DMS153 (cell line): ENCODE measurements around the gene SENP3.
A peak's percentile ranks its signal among the peaks of the same experiment; 100 is the strongest.

Experiments
- DNase-seq: peaks from one replicate; lab custom pipeline; 2025; lab: John Stamatoyannopoulos, UW

Gene SENP3

DNA sequence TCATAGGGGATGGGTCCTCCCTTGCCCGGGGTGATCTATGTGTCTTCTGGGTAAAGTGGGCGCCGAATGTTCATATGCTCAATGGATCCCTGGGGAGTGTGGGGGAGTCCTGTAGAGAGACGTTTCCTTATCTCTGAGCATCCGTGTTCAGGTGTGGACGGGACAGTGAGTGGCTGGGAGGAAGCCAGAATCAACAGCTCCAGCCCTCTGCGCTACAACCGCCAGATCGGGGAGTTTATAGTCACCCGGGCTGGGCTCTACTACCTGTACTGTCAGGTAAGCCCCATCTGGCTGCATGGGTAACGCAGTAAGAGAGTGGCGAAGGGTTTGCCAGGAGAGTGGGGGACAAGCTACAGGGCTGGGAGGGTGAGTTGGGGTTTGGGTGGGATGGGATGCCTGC is 5.1 kb upstream of the SENP3 start:
- DNase-seq = no peak

DNA sequence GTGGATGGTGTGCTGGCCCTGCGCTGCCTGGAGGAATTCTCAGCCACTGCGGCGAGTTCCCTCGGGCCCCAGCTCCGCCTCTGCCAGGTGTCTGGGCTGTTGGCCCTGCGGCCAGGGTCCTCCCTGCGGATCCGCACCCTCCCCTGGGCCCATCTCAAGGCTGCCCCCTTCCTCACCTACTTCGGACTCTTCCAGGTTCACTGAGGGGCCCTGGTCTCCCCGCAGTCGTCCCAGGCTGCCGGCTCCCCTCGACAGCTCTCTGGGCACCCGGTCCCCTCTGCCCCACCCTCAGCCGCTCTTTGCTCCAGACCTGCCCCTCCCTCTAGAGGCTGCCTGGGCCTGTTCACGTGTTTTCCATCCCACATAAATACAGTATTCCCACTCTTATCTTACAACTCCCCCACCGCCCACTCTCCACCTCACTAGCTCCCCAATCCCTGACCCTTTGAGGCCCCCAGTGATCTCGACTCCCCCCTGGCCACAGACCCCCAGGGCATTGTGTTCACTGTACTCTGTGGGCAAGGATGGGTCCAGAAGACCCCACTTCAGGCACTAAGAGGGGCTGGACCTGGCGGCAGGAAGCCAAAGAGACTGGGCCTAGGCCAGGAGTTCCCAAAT is 4.5 kb upstream of the SENP3 start:
- DNase-seq = no peak

DNA sequence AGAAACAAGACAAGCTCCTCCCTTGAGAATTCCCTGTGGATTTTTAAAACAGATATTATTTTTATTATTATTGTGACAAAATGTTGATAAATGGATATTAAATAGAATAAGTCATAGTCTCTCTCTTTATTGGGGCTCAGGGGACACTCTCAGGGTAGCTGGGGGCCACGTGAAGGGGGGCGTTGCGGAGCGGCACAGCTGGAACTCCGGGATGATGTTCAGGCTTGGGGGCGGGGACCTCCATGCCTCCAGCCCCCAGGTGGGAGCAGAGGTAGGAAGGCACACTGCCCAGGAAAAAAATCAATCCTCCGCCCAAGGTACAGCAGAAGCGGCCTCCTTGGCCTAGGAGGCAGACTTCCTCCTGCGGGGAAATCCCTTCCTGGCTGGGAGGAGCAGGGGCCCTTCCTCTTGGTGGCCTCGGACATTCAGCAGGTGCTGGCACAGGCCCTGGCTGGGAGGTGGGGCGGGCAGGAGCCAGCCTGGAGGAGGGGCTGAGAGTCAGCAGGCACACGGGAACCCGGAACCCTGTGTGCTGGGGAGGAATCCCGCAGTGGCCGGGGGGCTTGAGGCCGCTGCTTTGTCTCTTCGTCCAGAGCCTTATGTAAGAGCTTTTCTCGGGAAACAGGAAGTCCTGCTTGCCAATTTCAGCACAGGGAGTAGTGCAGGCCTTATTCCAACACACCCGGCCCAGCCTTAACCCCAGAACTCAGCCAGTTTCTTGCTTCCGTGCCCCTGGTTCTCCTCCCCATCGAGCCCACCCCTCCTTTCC is 3.8 kb upstream of the SENP3 start:
- peak; percentile 64 for DNase-seq

DNA sequence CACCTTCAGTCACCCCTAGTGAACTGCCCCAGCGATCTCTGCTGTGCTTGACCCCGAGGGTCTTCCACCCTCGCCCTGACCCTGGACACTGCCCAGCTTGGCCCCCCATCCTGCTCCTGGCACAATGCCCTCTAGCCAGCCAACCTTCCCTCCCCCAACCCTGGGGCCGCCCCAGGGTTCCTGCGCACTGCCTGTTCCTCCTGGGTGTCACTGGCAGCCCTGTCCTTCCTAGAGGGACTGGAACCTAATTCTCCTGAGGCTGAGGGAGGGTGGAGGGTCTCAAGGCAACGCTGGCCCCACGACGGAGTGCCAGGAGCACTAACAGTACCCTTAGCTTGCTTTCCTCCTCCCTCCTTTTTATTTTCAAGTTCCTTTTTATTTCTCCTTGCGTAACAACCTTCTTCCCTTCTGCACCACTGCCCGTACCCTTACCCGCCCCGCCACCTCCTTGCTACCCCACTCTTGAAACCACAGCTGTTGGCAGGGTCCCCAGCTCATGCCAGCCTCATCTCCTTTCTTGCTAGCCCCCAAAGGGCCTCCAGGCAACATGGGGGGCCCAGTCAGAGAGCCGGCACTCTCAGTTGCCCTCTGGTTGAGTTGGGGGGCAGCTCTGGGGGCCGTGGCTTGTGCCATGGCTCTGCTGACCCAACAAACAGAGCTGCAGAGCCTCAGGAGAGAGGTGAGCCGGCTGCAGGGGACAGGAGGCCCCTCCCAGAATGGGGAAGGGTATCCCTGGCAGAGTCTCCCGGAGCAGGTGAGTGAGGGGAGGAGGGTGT is 3.0 kb upstream of the SENP3 start, which contains the start of gene TNFSF13:
Gene TNFSF13, plus strand, starts transcription at position 207 of the 776 bp plus-strand sequence. Its CDS starts 290 bp downstream, at position 497.
- no peak for DNase-seq

DNA sequence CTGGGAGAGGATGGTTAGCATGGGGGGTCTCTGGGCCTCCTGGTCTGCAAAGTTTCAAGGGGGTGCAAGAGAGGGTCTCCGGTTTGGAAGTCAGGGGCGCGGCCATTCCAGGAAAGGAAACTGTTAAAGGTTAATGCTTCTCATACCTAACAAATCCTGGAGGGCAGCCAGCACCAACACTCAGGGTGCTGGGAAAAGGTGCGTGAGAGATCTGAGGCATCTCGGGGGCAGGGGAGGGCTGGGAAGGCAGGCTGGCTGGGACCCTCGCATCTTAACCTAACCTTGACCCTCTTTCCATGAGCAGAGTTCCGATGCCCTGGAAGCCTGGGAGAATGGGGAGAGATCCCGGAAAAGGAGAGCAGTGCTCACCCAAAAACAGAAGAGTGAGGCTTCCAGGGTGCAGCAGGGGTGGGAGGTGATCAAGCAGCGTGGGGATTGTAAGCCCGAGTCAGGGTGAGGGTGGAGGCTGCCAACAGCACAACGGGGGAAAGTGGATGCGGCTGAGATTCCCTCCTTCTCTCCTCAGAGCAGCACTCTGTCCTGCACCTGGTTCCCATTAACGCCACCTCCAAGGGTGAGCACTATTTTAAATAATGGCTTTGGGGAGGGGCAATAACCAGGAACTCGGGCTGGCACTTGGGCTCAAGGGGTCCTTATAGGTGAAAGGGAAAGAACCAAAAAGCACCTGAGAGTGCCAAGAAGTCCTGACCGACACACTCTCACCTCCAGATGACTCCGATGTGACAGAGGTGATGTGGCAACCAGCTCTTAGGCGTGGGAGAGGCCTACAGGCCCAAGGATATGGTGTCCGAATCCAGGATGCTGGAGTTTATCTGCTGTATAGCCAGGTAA is 2.2 kb upstream of the SENP3 start:
- DNase-seq = no peak

DNA sequence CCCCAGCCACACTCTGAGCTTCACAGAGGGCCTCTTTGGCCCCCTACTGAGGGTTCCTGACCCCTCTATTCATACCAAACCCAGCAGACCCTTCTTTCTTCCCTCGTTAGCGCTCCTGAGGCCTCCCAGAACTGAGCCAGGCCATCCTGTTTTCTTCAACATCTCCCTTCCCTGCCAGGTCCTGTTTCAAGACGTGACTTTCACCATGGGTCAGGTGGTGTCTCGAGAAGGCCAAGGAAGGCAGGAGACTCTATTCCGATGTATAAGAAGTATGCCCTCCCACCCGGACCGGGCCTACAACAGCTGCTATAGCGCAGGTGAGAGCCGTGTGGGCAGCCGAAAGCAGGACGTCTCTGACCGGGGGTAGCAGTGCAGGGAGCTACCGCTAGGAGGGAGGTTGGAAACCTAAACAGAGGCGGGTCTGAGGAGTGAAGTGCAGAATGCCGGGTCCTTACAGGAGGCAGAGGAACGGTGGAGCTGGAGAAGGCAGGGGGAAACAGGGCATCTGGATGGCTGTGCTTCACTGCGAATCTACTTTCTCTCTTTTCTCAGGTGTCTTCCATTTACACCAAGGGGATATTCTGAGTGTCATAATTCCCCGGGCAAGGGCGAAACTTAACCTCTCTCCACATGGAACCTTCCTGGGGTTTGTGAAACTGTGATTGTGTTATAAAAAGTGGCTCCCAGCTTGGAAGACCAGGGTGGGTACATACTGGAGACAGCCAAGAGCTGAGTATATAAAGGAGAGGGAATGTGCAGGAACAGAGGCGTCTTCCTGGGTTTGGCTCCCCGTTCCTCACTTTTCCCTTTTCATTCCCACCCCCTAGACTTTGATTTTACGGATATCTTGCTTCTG is 1.3 kb upstream of the SENP3 start:
- peak; percentile 41 for DNase-seq

DNA sequence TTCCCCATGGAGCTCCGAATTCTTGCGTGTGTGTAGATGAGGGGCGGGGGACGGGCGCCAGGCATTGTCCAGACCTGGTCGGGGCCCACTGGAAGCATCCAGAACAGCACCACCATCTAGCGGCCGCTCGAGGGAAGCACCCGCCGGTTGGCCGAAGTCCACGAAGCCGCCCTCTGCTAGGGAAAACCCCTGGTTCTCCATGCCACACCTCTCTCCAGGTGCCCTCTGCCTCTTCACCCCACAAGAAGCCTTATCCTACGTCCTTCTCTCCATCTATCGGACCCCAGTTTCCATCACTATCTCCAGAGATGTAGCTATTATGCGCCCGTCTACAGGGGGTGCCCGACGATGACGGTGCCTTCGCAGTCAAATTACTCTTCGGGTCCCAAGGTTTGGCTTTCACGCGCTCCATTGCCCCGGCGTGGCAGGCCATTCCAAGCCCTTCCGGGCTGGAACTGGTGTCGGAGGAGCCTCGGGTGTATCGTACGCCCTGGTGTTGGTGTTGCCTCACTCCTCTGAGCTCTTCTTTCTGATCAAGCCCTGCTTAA is 617 bp upstream of the SENP3 start:
- DNase-seq = peak; percentile 54

DNA sequence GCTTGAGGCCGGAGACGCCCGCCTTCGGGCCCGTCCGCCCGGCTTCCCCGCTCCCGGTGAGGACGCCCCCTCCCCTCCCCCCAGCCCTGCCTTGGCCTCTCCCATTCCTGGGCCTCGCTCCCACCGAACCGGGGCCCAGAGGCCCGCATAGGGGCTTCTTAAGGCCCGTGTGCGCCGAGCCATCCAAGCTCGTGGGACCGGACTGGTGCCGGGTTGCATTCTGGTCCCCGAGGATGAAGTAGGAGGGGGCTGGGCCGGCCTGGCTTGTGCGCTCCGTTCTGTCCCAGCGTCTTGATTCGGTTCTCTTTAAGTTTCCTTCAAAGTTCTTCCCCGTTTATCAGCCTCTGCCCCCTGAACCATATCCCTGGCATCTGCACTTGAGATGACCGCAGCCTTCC is 488 bp downstream of the SENP3 start:
- DNase-seq = no peak

DNA sequence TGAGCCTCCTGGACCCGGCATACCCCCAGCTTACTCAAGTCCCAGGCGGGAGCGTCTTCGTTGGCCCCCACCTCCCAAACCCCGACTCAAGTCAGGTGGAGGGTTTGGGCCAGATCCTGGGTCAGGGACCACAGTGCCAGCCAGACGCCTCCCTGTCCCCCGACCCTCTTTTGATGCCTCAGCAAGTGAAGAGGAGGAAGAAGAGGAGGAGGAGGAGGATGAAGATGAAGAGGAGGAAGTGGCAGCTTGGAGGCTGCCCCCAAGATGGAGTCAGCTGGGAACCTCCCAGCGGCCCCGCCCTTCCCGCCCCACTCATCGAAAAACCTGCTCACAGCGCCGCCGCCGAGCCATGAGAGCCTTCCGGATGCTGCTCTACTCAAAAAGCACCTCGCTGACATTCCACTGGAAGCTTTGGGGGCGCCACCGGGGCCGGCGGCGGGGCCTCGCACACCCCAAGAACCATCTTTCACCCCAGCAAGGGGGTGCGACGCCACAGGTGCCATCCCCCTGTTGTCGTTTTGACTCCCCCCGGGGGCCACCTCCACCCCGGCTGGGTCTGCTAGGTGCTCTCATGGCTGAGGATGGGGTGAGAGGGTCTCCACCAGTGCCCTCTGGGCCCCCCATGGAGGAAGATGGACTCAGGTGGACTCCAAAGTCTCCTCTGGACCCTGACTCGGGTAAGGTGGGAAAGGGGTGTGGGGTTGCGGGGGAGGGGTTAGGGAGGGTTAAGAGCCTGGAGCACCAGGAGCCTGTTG is 1.6 kb downstream of the SENP3 start:
- no peak for DNase-seq

DNA sequence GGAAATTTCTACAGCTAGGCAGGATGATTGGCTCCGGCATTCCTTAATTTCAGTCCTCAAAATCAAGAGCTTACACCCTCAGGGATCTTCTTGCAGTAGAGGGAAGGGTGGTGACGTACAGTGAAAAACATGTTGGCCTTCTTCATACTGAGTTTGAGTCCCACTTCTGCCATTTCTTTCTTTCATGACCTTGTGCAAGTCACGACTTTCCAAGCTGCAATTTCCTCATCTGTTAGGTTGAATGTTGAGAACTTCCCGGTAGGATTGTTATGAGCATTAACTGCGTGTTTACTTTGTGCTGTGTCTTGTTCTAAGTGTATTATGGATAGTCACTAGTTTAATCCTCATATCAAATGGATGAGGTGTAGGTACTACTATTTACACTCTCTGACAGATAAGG is 7.9 kb downstream of the SENP3 start:
- DNase-seq = no peak

DNA sequence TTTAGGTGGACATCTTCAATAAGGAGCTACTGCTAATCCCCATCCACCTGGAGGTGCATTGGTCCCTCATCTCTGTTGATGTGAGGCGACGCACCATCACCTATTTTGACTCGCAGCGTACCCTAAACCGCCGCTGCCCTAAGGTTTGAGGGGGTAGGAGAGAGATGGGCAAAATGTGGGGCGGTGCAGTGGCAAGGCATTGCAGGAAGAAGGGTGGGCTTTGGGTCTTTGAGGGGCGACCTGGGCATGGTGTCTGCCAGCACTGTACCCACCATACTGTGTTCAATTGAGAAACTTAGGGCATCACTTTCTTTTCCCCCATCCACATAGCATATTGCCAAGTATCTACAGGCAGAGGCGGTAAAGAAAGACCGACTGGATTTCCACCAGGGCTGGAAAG is 8.6 kb downstream of the SENP3 start:
- no peak for DNase-seq

DNA sequence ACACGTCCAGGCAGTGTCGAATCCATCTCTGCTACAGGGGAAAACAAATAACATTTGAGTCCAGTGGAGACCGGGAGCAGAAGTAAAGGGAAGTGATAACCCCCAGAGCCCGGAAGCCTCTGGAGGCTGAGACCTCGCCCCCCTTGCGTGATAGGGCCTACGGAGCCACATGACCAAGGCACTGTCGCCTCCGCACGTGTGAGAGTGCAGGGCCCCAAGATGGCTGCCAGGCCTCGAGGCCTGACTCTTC is 10.5 kb downstream of the SENP3 start:
- no peak for DNase-seq

DNA sequence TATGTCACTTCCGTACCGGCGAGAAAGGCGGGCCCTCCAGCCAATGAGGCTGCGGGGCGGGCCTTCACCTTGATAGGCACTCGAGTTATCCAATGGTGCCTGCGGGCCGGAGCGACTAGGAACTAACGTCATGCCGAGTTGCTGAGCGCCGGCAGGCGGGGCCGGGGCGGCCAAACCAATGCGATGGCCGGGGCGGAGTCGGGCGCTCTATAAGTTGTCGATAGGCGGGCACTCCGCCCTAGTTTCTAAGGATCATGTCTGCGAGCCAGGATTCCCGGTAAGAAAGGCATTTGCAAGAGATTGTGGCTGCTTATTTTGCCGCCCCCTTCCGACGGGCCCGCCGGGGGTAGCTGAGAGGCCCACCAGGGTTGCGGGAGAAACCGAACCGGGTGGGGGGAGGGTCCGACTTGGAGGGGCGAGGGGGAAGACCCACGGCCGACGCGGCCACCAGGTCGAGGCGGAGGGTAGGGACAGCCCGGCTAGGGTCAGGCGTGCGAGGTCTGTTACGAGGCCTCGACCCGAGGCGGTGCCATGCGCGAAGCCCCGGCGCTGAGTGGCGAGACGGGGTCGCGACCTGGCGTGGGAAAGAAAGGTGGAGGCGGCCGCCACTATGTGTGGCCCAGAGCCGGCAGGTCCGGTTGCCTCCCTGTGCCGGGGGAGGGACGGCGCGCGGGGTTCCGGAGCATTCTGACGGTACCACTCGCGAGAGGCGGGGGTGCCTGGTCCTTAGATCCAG is 11.0 kb downstream of the SENP3 start:
- DNase-seq = peak; percentile 94

DNA sequence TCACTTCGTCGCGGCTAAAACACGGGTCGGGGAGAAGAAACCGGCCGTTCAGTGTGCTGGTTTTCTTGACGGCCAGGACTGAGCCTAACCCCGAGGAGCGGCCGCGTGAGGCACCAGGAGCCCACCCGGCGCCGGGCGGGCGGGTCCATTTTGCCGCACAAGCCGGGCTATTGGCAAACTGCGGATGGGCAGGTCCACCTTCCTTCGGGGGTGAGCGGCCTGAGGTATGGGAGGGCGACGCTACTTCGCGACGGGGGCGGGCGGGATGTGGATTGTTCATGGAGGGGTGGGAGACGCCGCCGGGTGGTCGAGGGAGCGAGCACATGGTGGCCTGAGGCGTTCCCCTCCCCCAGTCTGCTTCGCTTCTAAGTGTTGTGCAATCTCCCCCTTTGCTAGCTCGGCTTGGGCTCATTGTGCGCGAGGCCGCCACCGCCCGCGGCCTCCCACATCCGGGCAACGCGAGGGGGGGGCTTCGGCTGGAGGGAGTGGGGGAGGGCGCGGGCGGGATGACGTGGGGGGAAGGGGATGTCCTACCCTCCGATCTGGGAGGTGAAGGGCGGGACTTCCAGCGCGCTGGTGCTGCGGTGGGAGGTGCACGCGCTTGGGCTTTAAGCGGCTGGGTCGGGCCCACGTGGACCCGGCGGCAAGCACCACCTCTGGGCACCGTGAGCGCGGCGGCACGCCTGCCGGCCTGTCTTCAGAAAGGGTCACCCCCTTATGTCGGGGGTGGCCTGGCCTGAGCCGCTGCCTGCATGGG is 11.8 kb downstream of the SENP3 start:
- peak; percentile 28 for DNase-seq

DNA sequence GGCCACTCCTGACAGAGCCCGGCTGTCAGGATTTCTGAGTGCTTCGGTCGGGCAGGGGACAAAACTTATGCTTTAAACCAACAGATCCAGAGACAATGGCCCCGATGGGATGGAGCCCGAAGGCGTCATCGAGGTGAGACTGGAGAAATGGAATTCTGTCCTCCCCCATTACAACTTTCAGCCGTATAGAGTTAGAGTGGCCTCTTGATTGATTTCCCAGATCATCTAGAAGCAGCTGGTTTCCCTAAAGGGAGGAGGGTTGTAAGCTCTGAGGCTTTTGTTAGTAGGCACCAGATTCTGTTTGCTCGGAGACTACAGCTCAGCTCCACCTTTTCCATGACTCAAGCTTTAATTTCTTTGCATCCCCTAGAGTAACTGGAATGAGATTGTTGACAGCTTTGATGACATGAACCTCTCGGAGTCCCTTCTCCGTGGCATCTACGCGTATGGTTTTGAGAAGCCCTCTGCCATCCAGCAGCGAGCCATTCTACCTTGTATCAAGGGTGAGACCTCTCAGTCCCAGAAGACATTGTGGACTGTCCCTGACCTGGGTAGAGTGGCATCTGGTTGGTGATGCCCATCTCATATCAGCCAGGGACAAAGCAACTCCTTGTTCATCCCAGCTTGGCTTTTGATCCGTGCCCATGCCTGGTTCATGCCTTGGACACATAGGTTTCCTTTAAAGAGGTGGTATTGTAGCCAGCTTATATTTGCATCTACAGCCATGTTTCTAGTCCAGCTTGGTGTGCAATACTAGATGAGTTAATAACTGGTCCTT is 12.6 kb downstream of the SENP3 start:
- no peak for DNase-seq

DNA sequence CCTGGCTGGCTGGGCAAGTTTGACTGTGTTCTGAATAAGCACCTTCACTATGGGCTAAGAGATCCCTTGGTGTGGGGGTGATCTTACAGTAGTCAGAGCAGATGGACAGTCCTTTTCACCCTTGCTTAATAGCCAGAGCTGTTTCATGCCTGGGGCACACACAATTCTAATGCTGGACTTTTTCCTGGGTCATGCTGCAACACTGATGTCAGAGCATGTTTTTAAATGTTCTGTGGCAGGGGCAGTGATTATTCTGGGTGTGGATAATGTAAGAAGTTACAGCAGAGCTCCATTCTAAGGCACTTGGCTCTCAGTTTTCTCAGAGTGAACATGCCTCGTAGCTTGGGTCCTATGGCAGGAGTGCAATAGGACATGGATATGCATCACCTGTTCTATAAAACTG is 13.8 kb downstream of the SENP3 start:
- no peak for DNase-seq

DNA sequence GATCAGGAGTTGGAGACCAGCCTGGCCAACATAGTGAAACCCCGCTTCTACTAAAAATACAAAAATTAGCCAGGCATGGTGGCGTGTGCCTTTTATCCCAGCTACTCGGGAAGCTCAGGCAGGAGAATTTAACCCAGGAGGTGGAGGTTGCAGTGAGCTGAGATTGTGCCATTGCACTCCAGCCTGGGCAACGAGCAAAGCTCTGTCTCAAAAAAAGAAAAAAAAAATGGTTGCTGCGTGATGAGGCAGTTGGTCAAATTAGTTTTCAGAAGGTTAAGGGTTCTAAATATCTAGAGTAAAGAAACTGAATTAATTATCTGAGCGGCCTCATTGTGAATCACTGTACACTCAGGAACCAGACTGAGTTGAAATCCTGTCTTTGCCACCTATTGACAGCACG is 14.2 kb downstream of the SENP3 start:
- no peak for DNase-seq

DNA sequence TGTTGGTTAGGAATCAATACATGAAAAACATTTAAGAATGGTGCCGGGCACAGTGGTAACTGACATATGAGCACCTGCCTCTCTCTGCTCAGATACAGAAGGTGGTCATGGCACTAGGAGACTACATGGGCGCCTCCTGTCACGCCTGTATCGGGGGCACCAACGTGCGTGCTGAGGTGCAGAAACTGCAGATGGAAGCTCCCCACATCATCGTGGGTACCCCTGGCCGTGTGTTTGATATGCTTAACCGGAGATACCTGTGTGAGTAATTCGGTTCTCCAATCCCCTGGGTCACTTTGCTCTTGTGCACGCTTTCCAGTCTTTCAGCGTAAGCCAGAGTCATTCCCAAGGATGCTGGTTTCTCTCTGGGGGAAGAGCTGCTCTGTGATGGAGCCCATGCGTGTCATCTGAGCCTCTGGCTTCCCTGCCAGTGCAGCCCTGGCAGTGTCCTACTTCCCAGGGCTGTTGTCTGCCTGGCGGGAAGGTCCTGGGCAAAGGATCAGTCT is 14.8 kb downstream of the SENP3 start:
- DNase-seq = no peak
